ENCODE measurements around the gene ROBO2.
"Not testable (repeated sequence)": the region's sequence is repeated elsewhere in the genome, so short reads cannot be mapped to it uniquely, and the experiment has no call there.

Gene ROBO2

GRCh38 chr3:77338195-77338594 lies 298.3 kb downstream of the ROBO2 start:
- no peak for DNase-seq (ENCODE audit: low read depth in 2 of 2)

GRCh38 chr3:77342027-77342426 lies 302.1 kb downstream of the ROBO2 start:
- no peak for DNase-seq (ENCODE audit: low read depth in 2 of 2)

GRCh38 chr3:77342688-77343087 lies 302.8 kb downstream of the ROBO2 start:
- DNase-seq (ENCODE audit: low read depth in 2 of 2): no peak

- DNase-seq (ENCODE audit: low read depth in 2 of 2): no peak
Measured at GRCh38 chr3:77345009-77345408, 305.1 kb downstream of the ROBO2 start.

- DNase-seq (ENCODE audit: low read depth in 2 of 2): no peak
Measured at GRCh38 chr3:77348244-77348855, 308.5 kb downstream of the ROBO2 start.

- DNase-seq (ENCODE audit: low read depth in 2 of 2): no peak
Measured at GRCh38 chr3:77354958-77355357, 315.1 kb downstream of the ROBO2 start.

- no peak for DNase-seq (ENCODE audit: low read depth in 2 of 2)
Measured at GRCh38 chr3:77362936-77363335, 323.0 kb downstream of the ROBO2 start.

- DNase-seq (ENCODE audit: low read depth in 2 of 2): no peak
Measured at GRCh38 chr3:77365152-77365551, 325.3 kb downstream of the ROBO2 start.

- no peak for DNase-seq (ENCODE audit: low read depth in 2 of 2)
Measured at GRCh38 chr3:77370413-77370812, 330.5 kb downstream of the ROBO2 start.

- DNase-seq (ENCODE audit: low read depth in 2 of 2): no peak
Measured at GRCh38 chr3:77372018-77372417, 332.1 kb downstream of the ROBO2 start.

GRCh38 chr3:77372634-77373346 lies 332.9 kb downstream of the ROBO2 start:
- DNase-seq (ENCODE audit: low read depth in 2 of 2): no peak

- no peak for DNase-seq (ENCODE audit: low read depth in 2 of 2)
Measured at GRCh38 chr3:77373619-77374018, 333.7 kb downstream of the ROBO2 start.

- no peak for DNase-seq (ENCODE audit: low read depth in 2 of 2)
Measured at GRCh38 chr3:77376511-77376910, 336.6 kb downstream of the ROBO2 start.

GRCh38 chr3:77377717-77378116 lies 337.8 kb downstream of the ROBO2 start:
- DNase-seq (ENCODE audit: low read depth in 2 of 2): no peak

GRCh38 chr3:77380136-77380535 lies 340.2 kb downstream of the ROBO2 start:
- no peak for DNase-seq (ENCODE audit: low read depth in 2 of 2)

- DNase-seq (ENCODE audit: low read depth in 2 of 2): no peak
Measured at GRCh38 chr3:77381431-77381830, 341.5 kb downstream of the ROBO2 start.

GRCh38 chr3:77392181-77392580 lies 352.3 kb downstream of the ROBO2 start:
- DNase-seq (ENCODE audit: low read depth in 2 of 2): no peak

GRCh38 chr3:77394046-77394445 lies 354.1 kb downstream of the ROBO2 start:
- DNase-seq (ENCODE audit: low read depth in 2 of 2): no peak

- no peak for DNase-seq (ENCODE audit: low read depth in 2 of 2)
Measured at GRCh38 chr3:77404871-77405270, 365.0 kb downstream of the ROBO2 start.

- no peak for DNase-seq (ENCODE audit: low read depth in 2 of 2)
Measured at GRCh38 chr3:77407441-77407840, 367.5 kb downstream of the ROBO2 start.

- DNase-seq (ENCODE audit: low read depth in 2 of 2): not testable (repeated sequence)
Measured at GRCh38 chr3:77410334-77410733, 370.4 kb downstream of the ROBO2 start.

- no peak for DNase-seq (ENCODE audit: low read depth in 2 of 2)
Measured at GRCh38 chr3:77411334-77411733, 371.4 kb downstream of the ROBO2 start.

GRCh38 chr3:77412021-77412438 lies 372.1 kb downstream of the ROBO2 start:
- no peak for DNase-seq (ENCODE audit: low read depth in 2 of 2)

- no peak for DNase-seq (ENCODE audit: low read depth in 2 of 2)
Measured at GRCh38 chr3:77412584-77412983, 372.7 kb downstream of the ROBO2 start.
